Endothelial cell of umbilical vein (primary cell): Measurements from ENCODE around the gene ACSF3. TPM values are rescaled to one million over a fixed set of nuclear protein-coding genes. Genes with fewer than 3 reads are reported as not detected.

Experiments used
- BruUV-seq: library from RNA; stranded (reverse); fragments of 400-500 nt; replicated peaks from 2 replicates; lab custom pipeline; 2021; lab: Mats Ljungman, UMichigan
- CTCF ChIA-PET: fragments of 300-600, 350-600 bp; sonication (Branson Sonifier 250); formaldehyde crosslinking; loops from one replicate; lab custom pipeline; 2021; ENCODE audit warnings: antibody characterized with exemption, inconsistent platforms; lab: Charles Lee
- POLR2A ChIA-PET: fragments of 300-600, 350-600 bp; sonication (Branson Sonifier 250); formaldehyde crosslinking; loops from one replicate; lab custom pipeline; 2021; ENCODE audit warnings: antibody characterized with exemption, inconsistent platforms; lab: Charles Lee
- DNase-seq: peaks from one replicate; pipeline ENCODE4 v3.0.0-alpha.2; 2011; ENCODE audit warnings: low read depth, low spot score
- FAIRE-seq: peaks from 2 replicates; lab custom pipeline; 2011; peaks lifted over from hg19 to GRCh38; lab: Jason Lieb, UNC
- H2AFZ ChIP-seq: 2 replicates; pipeline ENCODE4 v1.6.0; 2012; ENCODE audit warnings: low read depth, low read length, control low read depth, inconsistent platforms
- H3K27ac ChIP-seq: 2 replicates; pipeline ENCODE4 v1.5.1; 2011; ENCODE audit warnings: low read depth, mild to moderate bottlenecking, control low read depth, low read length, moderate library complexity; ENCODE audit not compliant: insufficient read depth
- H3K27me3 ChIP-seq, 2 experiments: 2 replicates each; pipeline versions ENCODE4 v1.6.0 to v1.6.1; 2011; ENCODE audit warnings: low read length in 2 of 2, mixed read lengths in 1 of 2; ENCODE audit not compliant: control insufficient read depth in 2 of 2, insufficient read depth in 2 of 2
- H3K36me3 ChIP-seq, 2 experiments: 2 replicates in 1 of 2; 3 replicates in 1 of 2; pipeline ENCODE4 v1.5.1; 2011; ENCODE audit warnings: low read length in 2 of 2, mild to moderate bottlenecking in 1 of 2, moderate library complexity in 1 of 2; ENCODE audit not compliant: control insufficient read depth in 2 of 2, insufficient read depth in 2 of 2; ENCODE audit errors: extremely low read depth in 1 of 2
- H3K4me1 ChIP-seq: 3 replicates; pipeline ENCODE4 v1.5.1; 2011; ENCODE audit warnings: mild to moderate bottlenecking, low read length; ENCODE audit not compliant: control insufficient read depth, insufficient read depth; ENCODE audit errors: extremely low read depth
- H3K4me2 ChIP-seq: 2 replicates; pipeline ENCODE4 v1.6.1; 2011; ENCODE audit warnings: low read length, control low read depth, mixed read lengths; ENCODE audit not compliant: insufficient read depth
- H3K4me3 ChIP-seq, 3 experiments: fragments of 200-600 bp in 1 of 3; sonication (generic), shearing (Covaris generic) in 1 of 3; replicated peaks in 1 of 3; 2 replicates each; pipeline ENCODE4 v1.5.1; 2011 to 2016; ENCODE audit warnings: control low read depth in 3 of 3, low read length in 3 of 3, mild to moderate bottlenecking in 2 of 3, inconsistent platforms in 1 of 3, low read depth in 1 of 3, moderate library complexity in 1 of 3; ENCODE audit not compliant: insufficient read depth in 1 of 3
- H3K79me2 ChIP-seq: 2 replicates; pipeline ENCODE4 v1.6.0; 2012; ENCODE audit warnings: low read length, inconsistent platforms; ENCODE audit not compliant: control insufficient read depth, insufficient read depth
- H3K9ac ChIP-seq: replicated peaks from 2 replicates; pipeline ENCODE3; 2011; ENCODE audit warnings: low read length, control low read depth; ENCODE audit not compliant: insufficient read depth; ENCODE audit errors: extremely low read depth
- H3K9me1 ChIP-seq: replicated peaks from 3 replicates; pipeline ENCODE4 v1.6.0; 2011; ENCODE audit warnings: mild to moderate bottlenecking, low read length; ENCODE audit not compliant: control insufficient read depth, insufficient read depth; ENCODE audit errors: extremely low read depth
- H3K9me3 ChIP-seq: replicated peaks from 2 replicates; pipeline ENCODE4 v1.5.1; 2012; ENCODE audit warnings: low read length, inconsistent platforms; ENCODE audit not compliant: control insufficient read depth, insufficient read depth
- H4K20me1 ChIP-seq: replicated peaks from 2 replicates; pipeline ENCODE3; 2011; ENCODE audit warnings: mild to moderate bottlenecking, low read length; ENCODE audit not compliant: control insufficient read depth, insufficient read depth; ENCODE audit errors: extremely low read depth
- EZH2 ChIP-seq: IDR thresholded peaks from 2 replicates; pipeline ENCODE4 v1.6.1; 2012; ENCODE audit warnings: borderline replicate concordance, low read depth, mild to moderate bottlenecking, moderate library complexity, low read length, inconsistent platforms; ENCODE audit not compliant: severe bottlenecking
- FOS ChIP-seq: IDR thresholded peaks from 2 replicates; pipeline ENCODE4 v1.6.1; 2011; ENCODE audit warnings: mild to moderate bottlenecking, low read length, moderate library complexity, borderline replicate concordance; ENCODE audit not compliant: insufficient read depth
- GATA2 ChIP-seq: IDR thresholded peaks from 2 replicates; pipeline ENCODE4 v1.7.0; 2011; ENCODE audit warnings: low read depth, mild to moderate bottlenecking, moderate library complexity, mixed read lengths, low read length; ENCODE audit not compliant: insufficient read length, insufficient read depth
- JUN ChIP-seq: IDR thresholded peaks from 2 replicates; pipeline ENCODE4 v1.6.1; 2011; ENCODE audit warnings: borderline replicate concordance, low read depth; ENCODE audit not compliant: insufficient read length, insufficient read depth
- MYC ChIP-seq: IDR thresholded peaks from one replicate; pipeline ENCODE4 v1.6.1; 2011; ENCODE audit warnings: mild to moderate bottlenecking, low read depth, low read length
- POLR2A ChIP-seq: IDR thresholded peaks from 2 replicates; pipeline ENCODE4 v1.6.1; 2012; ENCODE audit warnings: low read depth, mild to moderate bottlenecking, control low read depth, low read length
- POLR2AphosphoS5 ChIP-seq: IDR thresholded peaks from 2 replicates; pipeline ENCODE4 v1.6.1; 2012; ENCODE audit warnings: low read depth, mild to moderate bottlenecking, control low read depth, low read length, moderate library complexity; ENCODE audit not compliant: insufficient read depth
- dilution Hi-C: fragments of 300-500 bp; cut with MboI; formaldehyde crosslinking; loops from one replicate; pipeline ENCODE4 v1.15.0; 2019; ENCODE audit warnings: low sequenced_read_pairs; ENCODE audit not compliant: extremely low pct_ligation_motif_present
- intact Hi-C: fragments of 100-400 bp; cut with micrococcal nuclease; formaldehyde crosslinking; loops from one replicate; pipeline ENCODE4 v1.10.0; 2022
- polyA plus RNA-seq, 4 experiments: library from polyadenylated mRNA; depleted of rRNA in 3 of 4; stranded (reverse) in 3 of 4; unstranded in 1 of 4; fragments of >200 nt; gene quantifications; 2 replicates each; pipeline versions ENCODE4 v1.2.1 to v1.2.3, GENCODE V29; 2011 to 2012; ENCODE audit warnings: missing spikeins in 1 of 4
- total RNA-seq: library from RNA; stranded (reverse); gene quantifications from 2 replicates; pipeline ENCODE4 v1.2.3, GENCODE V29; 2021
- TF ChIP-seq, protein P1 (sequence below): IDR thresholded peaks from 2 replicates; pipeline ENCODE4 v1.6.1; 2011; ENCODE audit not compliant: insufficient read depth, insufficient read length
- TF ChIP-seq, protein P2 (sequence below), 2 donors: IDR thresholded peaks; 1 replicate in 1 of 2; 2 replicates in 1 of 2; pipeline ENCODE4 v1.5.1; 2011; ENCODE audit warnings: low read length in 2 of 2, mild to moderate bottlenecking in 2 of 2, moderate library complexity in 2 of 2, control low read depth in 1 of 2, inconsistent platforms in 1 of 2, low read depth in 1 of 2; ENCODE audit not compliant: insufficient read depth in 1 of 2; ENCODE audit errors: extremely low read depth in 1 of 2

Gene ACSF3
- total and polyA plus RNA-seq, 2 donors (not counting 3 experiments of a cell fraction or from before 2014, with no cell fraction given), result 18.6 to 33.2 TPM

DNA sequence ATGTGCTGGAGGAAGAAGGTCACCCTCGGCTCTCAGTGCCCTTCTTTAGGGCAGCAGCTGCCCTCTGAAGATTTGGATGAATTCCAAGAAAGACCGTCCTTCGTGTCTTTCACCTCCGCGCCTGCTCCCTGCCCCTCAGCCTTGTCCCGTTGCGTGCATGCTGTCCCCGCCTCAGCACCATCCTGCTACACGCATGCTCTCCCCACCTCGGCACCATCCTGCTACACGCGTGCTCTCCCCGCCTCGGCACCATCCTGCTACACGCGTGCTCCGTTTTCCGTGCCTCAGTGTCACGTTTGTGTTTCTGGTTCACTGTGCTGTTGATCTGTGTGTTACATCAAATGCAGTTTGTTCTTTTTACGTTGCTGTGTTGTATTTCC lies 13.5 kb downstream of the ACSF3 start:
- Histone ChIP-seq H2AFZ (no peak overlapping the region), H3K9me3 (no peaks in the 10 kb centered on the region), H3K27me3 (no peaks in the 10 kb centered on the region), H3K4me3 (no peak overlapping the region), H3K4me1 (no peaks in the 10 kb centered on the region), H4K20me1 (no peaks in the 10 kb centered on the region), H3K79me2 (no peaks in the 10 kb centered on the region), H3K27ac (no peak overlapping the region), H3K4me2 (no peak overlapping the region), H3K36me3 (peaks cover 7 to 33% of the 10 kb centered on the region in 2 experiments), H3K9ac (no peak overlapping the region), H3K9me1 (no peaks in the 10 kb centered on the region)
- CTCF ChIA-PET, result no interaction called here
- TF ChIP-seq EZH2, result no peak
- dilution Hi-C loops, result no loop called here
- no TSS peak for BruUV-seq
- no peak for FAIRE-seq
- no peak for DNase-seq
- POLR2A ChIA-PET, result no interaction called here
- intact Hi-C loops, result no loop called here

GRCh38 chr16:89108416-89108815 lies 14.8 kb downstream of the ACSF3 start:
- dilution Hi-C loops, result no loop called here
- Histone ChIP-seq H2AFZ (no peak overlapping the region), H3K36me3 (peaks cover 5 to 33% of the 10 kb centered on the region in 2 experiments), H3K79me2 (no peaks in the 10 kb centered on the region), H3K27me3 (no peaks in the 10 kb centered on the region), H3K9me3 (no peaks in the 10 kb centered on the region), H3K4me3 (no peak overlapping the region), H3K27ac (no peak overlapping the region), H3K9me1 (no peaks in the 10 kb centered on the region), H3K4me1 (no peaks in the 10 kb centered on the region), H3K9ac (no peak overlapping the region), H4K20me1 (no peaks in the 10 kb centered on the region), H3K4me2 (no peak overlapping the region)
- TF ChIP-seq JUN (no peak), GATA2 (no peak), EZH2 (no peak), FOS (no peak), POLR2A (no peak), MYC (no peak), POLR2AphosphoS5 (no peak)
- TF ChIP-seq, protein P1, sequence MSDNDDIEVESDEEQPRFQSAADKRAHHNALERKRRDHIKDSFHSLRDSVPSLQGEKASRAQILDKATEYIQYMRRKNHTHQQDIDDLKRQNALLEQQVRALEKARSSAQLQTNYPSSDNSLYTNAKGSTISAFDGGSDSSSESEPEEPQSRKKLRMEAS, result no peak
- TF ChIP-seq, protein P2, sequence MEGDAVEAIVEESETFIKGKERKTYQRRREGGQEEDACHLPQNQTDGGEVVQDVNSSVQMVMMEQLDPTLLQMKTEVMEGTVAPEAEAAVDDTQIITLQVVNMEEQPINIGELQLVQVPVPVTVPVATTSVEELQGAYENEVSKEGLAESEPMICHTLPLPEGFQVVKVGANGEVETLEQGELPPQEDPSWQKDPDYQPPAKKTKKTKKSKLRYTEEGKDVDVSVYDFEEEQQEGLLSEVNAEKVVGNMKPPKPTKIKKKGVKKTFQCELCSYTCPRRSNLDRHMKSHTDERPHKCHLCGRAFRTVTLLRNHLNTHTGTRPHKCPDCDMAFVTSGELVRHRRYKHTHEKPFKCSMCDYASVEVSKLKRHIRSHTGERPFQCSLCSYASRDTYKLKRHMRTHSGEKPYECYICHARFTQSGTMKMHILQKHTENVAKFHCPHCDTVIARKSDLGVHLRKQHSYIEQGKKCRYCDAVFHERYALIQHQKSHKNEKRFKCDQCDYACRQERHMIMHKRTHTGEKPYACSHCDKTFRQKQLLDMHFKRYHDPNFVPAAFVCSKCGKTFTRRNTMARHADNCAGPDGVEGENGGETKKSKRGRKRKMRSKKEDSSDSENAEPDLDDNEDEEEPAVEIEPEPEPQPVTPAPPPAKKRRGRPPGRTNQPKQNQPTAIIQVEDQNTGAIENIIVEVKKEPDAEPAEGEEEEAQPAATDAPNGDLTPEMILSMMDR (IDR thresholded peaks at IDR 0.05; ENCODE audit: extremely low read depth in 1 of 2, insufficient read depth in 1 of 2, low read depth in 1 of 2, low read length in 2 of 2), result no peak
- DNase-seq (no peak), FAIRE-seq (no peak)
- BruUV-seq, result no TSS peak
- CTCF ChIA-PET, result no interaction called here
- POLR2A ChIA-PET, result no interaction called here
- intact Hi-C loops, result no loop called here
